Calu3 (cell line): ENCODE data around the gene INTS1. TPM values are rescaled to one million over a fixed set of nuclear protein-coding genes. Genes with fewer than 3 reads are reported as not detected.

Source experiments
- BruUV-seq: library from RNA; stranded (reverse); fragments of 400-500 nt; replicated peaks from 2 replicates; lab custom pipeline; 2021; lab: Mats Ljungman, UMichigan
- CTCF ChIA-PET: fragments of 300-600 bp; sonication (Branson Sonifier 250); formaldehyde crosslinking; loops from one replicate; lab custom pipeline; 2022; ENCODE audit warnings: antibody characterized with exemption; lab: Charles Lee
- DNase-seq: peaks from one replicate; pipeline ENCODE4 v3.0.0; 2022
- H3K27ac Mint-ChIP-seq: one replicate; pipeline ENCODE4 v1.8.0; 2022; ENCODE audit warnings: mixed read lengths; ENCODE audit not compliant: unreplicated experiment
- H3K27me3 Mint-ChIP-seq: one replicate; pipeline ENCODE4 v1.8.0; 2022; ENCODE audit warnings: mixed read lengths; ENCODE audit not compliant: unreplicated experiment
- H3K36me3 Mint-ChIP-seq: one replicate; pipeline ENCODE4 v1.8.0; 2022; ENCODE audit warnings: mild to moderate bottlenecking, moderate library complexity, mixed read lengths; ENCODE audit not compliant: insufficient read depth, unreplicated experiment
- H3K4me1 Mint-ChIP-seq: one replicate; pipeline ENCODE4 v1.8.0; 2022; ENCODE audit warnings: mild to moderate bottlenecking, low read depth, mixed read lengths; ENCODE audit not compliant: unreplicated experiment
- H3K4me3 Mint-ChIP-seq: one replicate; pipeline ENCODE4 v1.8.0; 2022; ENCODE audit warnings: mild to moderate bottlenecking, low read depth, moderate library complexity, mixed read lengths; ENCODE audit not compliant: unreplicated experiment
- H3K9me3 Mint-ChIP-seq: one replicate; pipeline ENCODE4 v1.8.0; 2022; ENCODE audit warnings: low read depth, mixed read lengths; ENCODE audit not compliant: unreplicated experiment
- CTCF ChIP-seq: fragments of 200-600 bp; IDR thresholded peaks from one replicate; pipeline ENCODE4 v1.8.0; 2022; ENCODE audit warnings: antibody characterized with exemption; ENCODE audit not compliant: unreplicated experiment
- intact Hi-C: fragments of 100-400 bp; cut with micrococcal nuclease; formaldehyde crosslinking; loops from one replicate; pipeline ENCODE4 v1.10.0; 2022; ENCODE audit not compliant: unreplicated experiment
- total RNA-seq: library from RNA; stranded (reverse); gene quantifications from 2 replicates; pipeline ENCODE4 v1.2.3, GENCODE V29; 2022

INTS1 gene
- total RNA-seq, 1 experiment from 2014 or later = 192 TPM

- peak; percentile 40 for DNase-seq
- peaks cover 53% of the 10 kb centered on the region for H3K36me3 Mint-ChIP-seq
- intact Hi-C loops = loop anchor here (5.0 kb wide), 1 partner anchor 51 kb away; the partner anchor contains the start of gene TMEM184A
- BruUV-seq = no TSS peak
- H3K4me1 Mint-ChIP-seq = peaks cover 33% of the 10 kb centered on the region
- peak overlapping the region; percentile 52 for H3K4me3 Mint-ChIP-seq
- H3K9me3 Mint-ChIP-seq = no peaks in the 10 kb centered on the region
- no peaks in the 10 kb centered on the region for H3K27me3 Mint-ChIP-seq
- TF ChIP-seq CTCF = no peak
- CTCF ChIA-PET = interaction anchor here (0.6 kb wide), 2 partner anchors 53 to 372 kb away, joined by 3 to 4 read pairs; no protein-coding TSS in a partner anchor
- peak overlapping the region; percentile 71 for H3K27ac Mint-ChIP-seq
These were observed 1.8 kb upstream of the INTS1 start for GRCh38 chr7:1505731-1506550.

GRCh38 chr7:1503390-1503789 lies 799 bp downstream of the INTS1 start:
- H3K27me3 Mint-ChIP-seq = no peaks in the 10 kb centered on the region
- no peak for TF ChIP-seq CTCF
- CTCF ChIA-PET = interaction anchor here (0.7 to 2.6 kb wide), 2 partner anchors 38 to 53 kb away, joined by 3 to 17 read pairs; partner anchors contain the start of gene TMEM184A
- peak overlapping the region; percentile 88 for H3K4me3 Mint-ChIP-seq
- peak overlapping the region; percentile 67 for H3K27ac Mint-ChIP-seq
- peaks cover 76% of the 10 kb centered on the region for H3K36me3 Mint-ChIP-seq
- intact Hi-C loops = no loop called here
- DNase-seq = no peak
- peaks cover 33% of the 10 kb centered on the region for H3K4me1 Mint-ChIP-seq
- H3K9me3 Mint-ChIP-seq = no peaks in the 10 kb centered on the region
- no TSS peak for BruUV-seq

- peak overlapping the region; percentile 67 for H3K27ac Mint-ChIP-seq
- intact Hi-C loops = no loop called here
- no peak for DNase-seq
- no peak for TF ChIP-seq CTCF
- no peaks in the 10 kb centered on the region for H3K9me3 Mint-ChIP-seq
- H3K36me3 Mint-ChIP-seq = peaks cover 76% of the 10 kb centered on the region
- BruUV-seq = no TSS peak
- H3K27me3 Mint-ChIP-seq = no peaks in the 10 kb centered on the region
- CTCF ChIA-PET = interaction anchor here (2.6 kb wide), 1 partner anchor 53 kb away, joined by 17 read pairs; the partner anchor contains the start of gene TMEM184A
- H3K4me1 Mint-ChIP-seq = peaks cover 33% of the 10 kb centered on the region
- H3K4me3 Mint-ChIP-seq = peak overlapping the region; percentile 88
These were observed 1.3 kb downstream of the INTS1 start for GRCh38 chr7:1502845-1503244.

GRCh38 chr7:1501487-1502270 lies 2.5 kb downstream of the INTS1 start:
- no peak overlapping the region for H3K27ac Mint-ChIP-seq
- H3K4me1 Mint-ChIP-seq = peaks cover 26% of the 10 kb centered on the region
- intact Hi-C loops = no loop called here
- DNase-seq = no peak
- no TSS peak for BruUV-seq
- no peaks in the 10 kb centered on the region for H3K9me3 Mint-ChIP-seq
- no peak for TF ChIP-seq CTCF
- no peaks in the 10 kb centered on the region for H3K27me3 Mint-ChIP-seq
- peaks cover 84% of the 10 kb centered on the region for H3K36me3 Mint-ChIP-seq
- H3K4me3 Mint-ChIP-seq = peak overlapping the region; percentile 88
- CTCF ChIA-PET = no interaction called here
